Middle frontal gyrus (tissue), 1 donor: ENCODE data around the gene RBM28.
"Not testable (repeated sequence)": the region's sequence is repeated elsewhere in the genome, so short reads cannot be mapped to it uniquely, and the experiment has no call there.

Experiments used
- DNase-seq: peaks from one replicate; pipeline ENCODE4 v3.0.0-alpha.2; 2015; ENCODE audit warnings: low spot score; ENCODE audit errors: extremely low spot score

The RBM28 gene

GRCh38 chr7:128284102-128284501 lies 59.6 kb downstream of the RBM28 start:
- no peak for DNase-seq

- DNase-seq: no peak
Measured at GRCh38 chr7:128281605-128282380, 61.9 kb downstream of the RBM28 start.

- not testable (repeated sequence) for DNase-seq
Measured at GRCh38 chr7:128280451-128280850, 63.3 kb downstream of the RBM28 start.

GRCh38 chr7:128279124-128279713 lies 64.5 kb downstream of the RBM28 start:
- no peak for DNase-seq

GRCh38 chr7:128278366-128278765 lies 65.3 kb downstream of the RBM28 start:
- DNase-seq: no peak

GRCh38 chr7:128275681-128276080 lies 68.0 kb downstream of the RBM28 start:
- DNase-seq: no peak

- no peak for DNase-seq
Measured at GRCh38 chr7:128274884-128275603, 68.7 kb downstream of the RBM28 start.

- DNase-seq: no peak
Measured at GRCh38 chr7:128274246-128274883, 69.3 kb downstream of the RBM28 start.

- DNase-seq: no peak
Measured at GRCh38 chr7:128271942-128272481, 71.7 kb downstream of the RBM28 start.

GRCh38 chr7:128271471-128271941 lies 72.2 kb downstream of the RBM28 start:
- no peak for DNase-seq

GRCh38 chr7:128270826-128271272 lies 72.9 kb downstream of the RBM28 start:
- DNase-seq: no peak

GRCh38 chr7:128268233-128268632 lies 75.5 kb downstream of the RBM28 start:
- no peak for DNase-seq

- no peak for DNase-seq
Measured at GRCh38 chr7:128267595-128267924, 76.1 kb downstream of the RBM28 start.

GRCh38 chr7:128266883-128267594 lies 76.7 kb downstream of the RBM28 start:
- DNase-seq: no peak

- no peak for DNase-seq
Measured at GRCh38 chr7:128266529-128266882, 77.2 kb downstream of the RBM28 start.

GRCh38 chr7:128265906-128266300 lies 77.8 kb downstream of the RBM28 start:
- no peak for DNase-seq

GRCh38 chr7:128265156-128265905 lies 78.4 kb downstream of the RBM28 start:
- DNase-seq: no peak

- no peak for DNase-seq
Measured at GRCh38 chr7:128264477-128264876, 79.2 kb downstream of the RBM28 start.

GRCh38 chr7:128263420-128263819 lies 80.3 kb downstream of the RBM28 start:
- no peak for DNase-seq
